GM19455 (cell line): ENCODE measurements around the gene EDNRB.

Experiments
- ATAC-seq: cut with Tn5 transposase; IDR thresholded peaks from one replicate; pipeline ENCODE4 v1.9.1; 2021; ENCODE audit not compliant: unreplicated experiment

Gene EDNRB

GRCh38 chr13:77898097-77898496, 20.5 kb downstream of the EDNRB start:
- peak; percentile 99 for ATAC-seq

GRCh38 chr13:77896977-77897376, 21.7 kb downstream of the EDNRB start:
- no peak for ATAC-seq

GRCh38 chr13:77896536-77896935, 22.1 kb downstream of the EDNRB start:
- no peak for ATAC-seq

- no peak for ATAC-seq
Observed at GRCh38 chr13:77894743-77895142, 23.9 kb downstream of the EDNRB start.

- no peak for ATAC-seq
Observed at GRCh38 chr13:77893066-77893465, 25.6 kb downstream of the EDNRB start.

GRCh38 chr13:77892491-77892890, 26.1 kb downstream of the EDNRB start:
- no peak for ATAC-seq

GRCh38 chr13:77891486-77891885, 27.1 kb downstream of the EDNRB start:
- no peak for ATAC-seq

GRCh38 chr13:77891041-77891440, 27.6 kb downstream of the EDNRB start:
- ATAC-seq, result no peak

GRCh38 chr13:77883328-77883727, 35.3 kb downstream of the EDNRB start:
- no peak for ATAC-seq

- ATAC-seq, result no peak
Observed at GRCh38 chr13:77878190-77878589, 40.4 kb downstream of the EDNRB start.

- no peak for ATAC-seq
Observed at GRCh38 chr13:77876176-77876575, 42.5 kb downstream of the EDNRB start.

GRCh38 chr13:77874406-77874805, 44.2 kb downstream of the EDNRB start:
- ATAC-seq, result no peak

- ATAC-seq, result no peak
Observed at GRCh38 chr13:77872995-77873394, 45.6 kb downstream of the EDNRB start.

GRCh38 chr13:77871596-77871995, 47.0 kb downstream of the EDNRB start:
- ATAC-seq, result no peak

- no peak for ATAC-seq
Observed at GRCh38 chr13:77868717-77869116, 49.9 kb downstream of the EDNRB start.

- ATAC-seq, result no peak
Observed at GRCh38 chr13:77866971-77867370, 51.7 kb downstream of the EDNRB start.

- ATAC-seq, result no peak
Observed at GRCh38 chr13:77865622-77866021, 53.0 kb downstream of the EDNRB start.

GRCh38 chr13:77863144-77863543, 55.5 kb downstream of the EDNRB start:
- no peak for ATAC-seq

GRCh38 chr13:77861741-77862140, 56.9 kb downstream of the EDNRB start:
- ATAC-seq, result no peak

GRCh38 chr13:77860507-77860981, 58.1 kb downstream of the EDNRB start:
- no peak for ATAC-seq

- ATAC-seq, result no peak
Observed at GRCh38 chr13:77859450-77859849, 59.2 kb downstream of the EDNRB start.

- ATAC-seq, result no peak
Observed at GRCh38 chr13:77857531-77858209, 61.0 kb downstream of the EDNRB start.

- ATAC-seq, result no peak
Observed at GRCh38 chr13:77853703-77854102, 64.9 kb downstream of the EDNRB start.
